Measurements from ENCODE around the gene RABL2A. TPM values are rescaled to one million over a fixed set of nuclear protein-coding genes. Genes with fewer than 3 reads are reported as not detected.
A peak's percentile ranks its signal among the peaks of the same experiment; 100 is the strongest.
"Not testable (repeated sequence)": the region's sequence is repeated elsewhere in the genome, so short reads cannot be mapped to it uniquely, and the experiment has no call there.

Gene RABL2A
- 4.1 and 6.3 TPM in 2 replicates for total RNA-seq

DNA sequence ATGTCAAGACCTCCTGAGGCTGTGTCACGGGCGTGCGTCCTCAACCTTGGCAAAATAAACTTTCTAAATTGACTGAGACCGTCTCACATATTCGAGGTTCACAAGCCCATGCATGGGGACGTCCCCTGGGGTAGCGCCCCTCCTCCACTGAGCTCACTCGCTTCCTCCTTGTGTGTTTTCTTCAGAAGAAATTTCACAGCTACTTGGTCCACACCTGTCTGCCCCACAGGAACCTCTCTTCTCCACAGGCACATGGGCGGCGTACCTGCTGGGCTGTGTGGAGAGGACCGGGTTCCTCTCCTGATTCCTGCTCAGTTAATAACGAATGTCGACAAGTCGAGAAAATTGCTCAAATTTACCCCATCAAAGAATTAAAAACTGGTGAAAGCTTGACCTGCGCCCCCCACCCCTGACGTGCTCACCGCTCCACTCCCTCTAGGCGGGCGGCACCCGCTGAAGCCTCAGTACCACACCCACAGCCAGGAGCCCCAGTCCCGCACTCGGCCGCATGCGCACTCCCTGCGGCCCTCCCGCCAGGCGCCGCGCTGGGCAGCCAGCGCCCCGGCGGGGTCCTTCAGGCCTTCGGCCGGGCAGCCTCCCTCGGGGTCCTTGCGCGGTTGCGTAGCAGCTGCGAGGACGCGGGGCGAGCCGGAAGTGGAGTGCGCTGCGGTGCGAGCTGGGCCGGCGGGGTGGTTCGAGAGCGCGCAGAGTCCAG, at the start of gene RABL2A:
RABL2A (plus strand) TSS at position 651 of the 715 bp plus-strand sequence. CDS start 1,341 bp downstream, outside the sequence.
- peak; percentile 79 for DNase-seq

DNA sequence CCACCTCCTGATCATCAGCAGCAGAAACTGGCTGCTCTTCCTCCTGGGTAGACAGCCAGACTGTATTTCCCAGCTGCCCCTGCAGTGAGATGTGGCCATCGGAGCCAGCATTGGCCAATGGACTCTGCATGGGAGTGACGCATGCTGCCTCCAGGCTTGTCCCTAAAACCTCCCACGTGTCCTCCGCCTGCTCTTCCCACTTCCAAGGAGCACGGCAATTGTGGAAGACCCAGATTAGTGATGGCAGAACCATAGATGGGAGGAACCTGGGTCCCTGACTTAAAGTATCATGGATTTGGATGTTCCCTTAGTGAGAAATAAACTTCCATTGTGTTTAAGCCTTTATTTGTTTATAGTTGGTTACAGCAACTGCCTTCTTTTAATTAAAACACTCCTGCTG, 48.6 kb upstream of the RABL2A start:
- not testable (repeated sequence) for DNase-seq

DNA sequence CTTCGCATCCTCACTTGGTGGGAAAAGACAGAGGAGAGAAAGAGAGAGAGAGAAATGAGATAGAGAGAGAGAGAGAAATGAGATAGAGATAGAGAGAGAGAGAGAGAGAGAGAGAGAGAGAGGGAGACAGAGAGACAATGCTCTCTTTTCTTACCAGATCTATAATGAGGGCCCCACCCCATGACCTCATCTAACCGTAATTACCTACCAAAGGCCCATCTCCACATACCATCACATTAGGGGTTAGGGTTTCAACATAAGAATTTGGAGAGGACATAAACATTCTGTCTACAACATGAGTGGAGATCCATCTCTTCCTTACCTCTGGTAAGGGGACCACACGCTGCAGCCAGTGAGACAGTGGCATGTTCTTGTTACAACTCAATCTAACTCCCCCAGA, 44.6 kb upstream of the RABL2A start:
- DNase-seq, result not testable (repeated sequence)

DNA sequence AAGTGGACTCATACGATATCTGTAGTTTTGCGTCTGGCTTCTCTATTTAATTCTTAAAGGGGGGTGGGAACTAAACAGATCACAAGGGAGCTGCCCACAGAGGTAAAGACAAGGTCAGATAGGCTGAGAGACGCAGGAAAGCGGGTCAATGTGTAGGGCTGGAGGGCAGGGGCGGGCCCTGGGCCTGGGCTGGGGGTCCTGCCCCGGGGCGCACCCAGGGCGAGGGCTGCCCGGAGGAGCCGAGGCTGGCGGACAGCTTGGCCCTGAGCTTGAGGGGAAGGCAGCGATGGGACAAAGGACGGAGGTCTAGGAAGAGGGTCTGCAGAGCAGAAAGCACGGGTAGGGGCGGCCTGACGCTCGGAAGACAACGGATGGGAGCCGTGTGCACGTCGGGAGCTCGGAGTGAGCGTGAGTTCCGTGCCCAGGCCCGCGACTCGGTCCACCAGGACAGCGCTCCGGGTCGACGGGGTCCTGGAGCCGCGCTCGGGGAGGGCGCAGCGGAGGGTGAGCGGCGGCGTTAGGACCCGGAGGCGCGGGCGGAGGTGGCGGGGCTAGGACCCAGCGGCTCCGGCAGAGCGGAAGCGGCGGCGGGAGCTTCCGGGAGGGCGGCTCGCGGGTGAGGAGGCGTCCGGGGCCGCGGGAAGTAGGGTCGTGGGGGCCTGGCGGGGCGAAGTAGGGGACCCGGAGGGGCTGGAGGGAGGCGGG, 43.4 kb upstream of the RABL2A start:
- peak; percentile 75 for DNase-seq

DNA sequence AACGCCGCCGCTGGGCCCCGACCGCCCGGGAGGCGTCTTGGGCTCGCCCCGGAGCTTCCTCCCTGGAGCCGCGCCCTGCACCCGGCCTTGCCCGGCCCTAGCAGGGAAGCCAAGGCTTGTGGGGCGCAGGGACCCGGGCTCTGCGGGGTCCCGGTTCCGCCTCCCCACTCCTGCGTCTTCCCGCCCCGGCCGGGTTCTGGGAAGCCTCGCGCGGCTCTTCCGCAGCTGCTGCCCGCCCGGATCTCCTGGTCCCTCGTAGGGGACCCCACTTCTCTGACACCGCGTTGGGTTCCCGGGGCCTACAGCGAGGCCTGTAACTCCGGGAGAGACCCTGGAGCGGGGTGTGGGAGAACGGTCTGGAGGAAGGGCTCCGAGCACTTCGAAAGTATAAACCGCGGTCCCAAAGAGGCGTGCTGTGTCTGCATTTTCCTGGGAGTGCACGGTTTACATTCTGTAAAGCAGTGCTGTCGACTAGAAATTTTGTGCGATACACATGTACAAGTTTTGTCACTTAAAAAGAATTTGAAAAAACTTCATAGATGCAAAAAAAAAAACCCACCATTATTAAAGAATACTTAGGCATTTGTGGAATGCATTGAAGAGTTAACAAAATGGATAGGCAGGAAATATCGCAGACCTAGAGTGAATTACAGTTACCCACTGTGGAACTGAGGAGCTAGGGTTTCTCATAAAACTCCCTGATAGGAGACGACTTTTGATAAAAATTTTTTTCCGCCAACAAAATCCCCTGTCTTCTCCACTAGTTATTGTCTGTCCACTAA, 42.6 kb upstream of the RABL2A start:
- DNase-seq, result peak; percentile 19

DNA sequence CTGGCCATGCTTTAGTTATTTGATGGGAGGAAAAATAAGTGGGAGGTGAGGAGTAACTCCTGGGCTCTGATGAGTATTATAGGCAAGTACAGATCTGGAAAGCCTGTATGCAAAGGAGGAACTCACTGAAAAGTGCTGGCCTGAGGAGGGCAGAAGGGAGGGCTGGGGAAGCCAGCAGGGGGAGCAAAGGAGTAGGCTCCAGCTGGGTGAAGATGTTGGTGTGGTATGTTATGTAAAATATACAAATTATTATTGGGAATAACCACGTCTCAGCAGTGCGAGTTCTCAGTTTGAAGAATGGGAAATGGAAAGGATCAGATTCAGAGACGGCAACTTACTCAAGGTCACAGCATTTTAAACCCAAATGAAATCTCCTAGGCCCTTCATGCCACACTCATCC, 39.9 kb upstream of the RABL2A start:
- peak; percentile 71 for DNase-seq

DNA sequence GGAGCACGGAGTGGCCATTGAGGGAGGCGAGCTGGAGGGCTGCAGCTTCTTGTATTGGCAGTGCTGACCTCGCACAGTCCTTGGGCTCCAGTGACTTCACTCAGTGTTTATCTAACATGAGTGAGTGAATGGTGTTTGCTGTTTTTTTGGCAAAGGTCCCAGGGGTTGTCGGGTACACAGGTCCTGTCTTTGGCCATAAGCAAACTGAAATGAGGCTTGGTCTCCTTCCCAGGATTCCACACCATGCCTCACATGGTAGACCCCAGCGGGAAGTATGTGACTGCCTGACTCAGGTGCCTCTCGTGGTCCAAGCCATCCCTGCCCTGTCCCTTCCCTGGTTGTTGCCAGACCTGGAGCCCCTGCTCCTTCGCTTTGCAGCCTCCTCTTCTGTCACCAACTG, 37.5 kb upstream of the RABL2A start:
- DNase-seq, result not testable (repeated sequence)

DNA sequence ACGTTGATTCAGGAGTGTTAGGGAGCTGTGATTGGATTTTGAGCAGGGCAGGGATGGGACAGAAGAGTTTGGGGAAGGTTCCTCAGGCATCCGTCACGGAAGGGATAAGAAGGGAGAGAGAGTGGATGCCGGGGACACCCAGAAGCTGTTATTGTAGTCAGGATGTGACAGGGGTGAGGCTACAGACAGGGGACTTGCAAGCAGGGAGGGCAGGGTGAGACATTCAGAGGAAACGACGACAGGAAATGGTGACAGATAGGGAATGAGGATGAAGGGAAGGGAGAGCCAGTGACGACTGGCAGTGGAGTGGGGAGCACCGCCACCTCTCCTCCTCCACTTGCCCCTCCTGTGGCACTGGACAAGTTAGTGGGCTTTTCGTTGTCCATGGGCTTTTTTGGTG, 35.1 kb upstream of the RABL2A start:
- DNase-seq, result peak; percentile 22

DNA sequence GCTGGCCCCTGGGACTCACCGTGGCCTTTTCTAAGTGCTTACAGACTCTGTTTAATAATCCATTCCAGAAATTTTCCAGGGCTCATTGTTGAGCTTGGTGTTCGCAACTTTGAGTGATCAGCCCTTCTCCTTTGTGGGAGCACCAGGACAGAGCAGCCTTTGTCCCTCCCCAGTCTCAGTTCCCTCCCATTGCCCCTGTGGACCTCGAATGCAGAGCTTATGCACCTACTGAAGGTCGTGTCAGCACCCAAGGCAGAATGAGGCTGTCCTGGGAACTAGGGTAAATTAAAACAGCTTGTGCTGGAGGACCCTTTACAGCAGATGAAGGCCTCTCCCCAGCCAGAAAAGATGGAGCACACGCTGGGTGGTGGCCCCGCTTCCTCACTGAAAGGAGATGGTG, 33.8 kb upstream of the RABL2A start:
- DNase-seq, result not testable (repeated sequence)

DNA sequence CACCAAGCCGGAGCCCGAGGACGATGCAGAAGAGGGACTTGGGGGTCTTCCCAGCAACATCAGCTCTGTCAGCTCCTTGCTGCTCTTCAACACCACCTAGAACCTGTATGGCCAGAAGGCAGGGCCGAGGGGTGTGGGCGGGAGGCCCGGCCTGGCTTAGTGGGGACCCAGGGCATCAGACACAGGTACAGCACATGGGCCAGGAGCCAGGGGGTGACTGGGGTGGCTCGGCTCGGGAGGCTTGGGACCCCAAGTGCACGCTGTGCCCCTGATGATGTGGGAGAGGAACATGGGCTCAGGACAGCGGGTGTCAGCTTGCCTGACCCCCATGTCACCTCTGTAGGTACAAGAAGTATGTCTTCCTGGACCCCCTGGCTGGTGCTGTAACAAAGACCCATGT, 31.3 kb upstream of the RABL2A start:
- not testable (repeated sequence) for DNase-seq

DNA sequence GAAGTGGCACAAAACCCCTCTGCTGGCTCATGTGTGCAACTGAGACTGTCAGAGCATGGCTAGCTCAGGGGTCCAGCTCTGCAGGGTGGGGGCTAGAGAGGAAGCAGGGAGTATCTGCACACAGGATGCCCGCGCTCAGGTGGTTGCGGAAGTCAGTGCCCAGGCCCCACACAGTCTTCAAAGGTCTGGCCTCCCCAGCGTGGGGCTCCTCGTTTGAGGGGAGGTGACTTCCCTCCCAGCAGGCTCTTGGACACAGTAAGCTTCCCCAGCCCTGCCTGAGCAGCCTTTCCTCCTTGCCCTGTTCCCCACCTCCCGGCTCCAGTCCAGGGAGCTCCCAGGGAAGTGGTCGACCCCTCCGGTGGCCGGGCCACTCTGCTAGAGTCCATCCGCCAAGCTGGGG, 29.9 kb upstream of the RABL2A start:
- not testable (repeated sequence) for DNase-seq

DNA sequence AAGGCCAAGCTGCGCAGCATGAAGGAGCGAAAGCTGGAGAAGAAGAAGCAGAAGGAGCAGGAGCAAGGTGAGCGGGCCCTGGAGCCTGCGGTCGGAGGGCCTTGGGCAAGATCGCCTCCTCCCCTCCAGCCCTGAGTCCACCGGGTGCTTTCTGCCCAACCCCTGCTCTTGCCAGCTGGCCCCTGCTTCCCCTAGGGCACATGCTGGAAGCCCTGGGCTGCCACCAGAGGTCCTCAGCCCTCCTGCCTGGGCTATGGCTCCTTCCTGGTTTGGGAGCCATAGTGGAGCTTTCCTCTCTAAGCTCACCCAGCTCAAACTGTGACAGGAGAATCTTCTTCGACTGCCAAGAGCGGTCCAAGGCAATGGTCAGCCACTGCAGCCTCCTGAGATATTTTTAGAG, 29.5 kb upstream of the RABL2A start:
- not testable (repeated sequence) for DNase-seq

DNA sequence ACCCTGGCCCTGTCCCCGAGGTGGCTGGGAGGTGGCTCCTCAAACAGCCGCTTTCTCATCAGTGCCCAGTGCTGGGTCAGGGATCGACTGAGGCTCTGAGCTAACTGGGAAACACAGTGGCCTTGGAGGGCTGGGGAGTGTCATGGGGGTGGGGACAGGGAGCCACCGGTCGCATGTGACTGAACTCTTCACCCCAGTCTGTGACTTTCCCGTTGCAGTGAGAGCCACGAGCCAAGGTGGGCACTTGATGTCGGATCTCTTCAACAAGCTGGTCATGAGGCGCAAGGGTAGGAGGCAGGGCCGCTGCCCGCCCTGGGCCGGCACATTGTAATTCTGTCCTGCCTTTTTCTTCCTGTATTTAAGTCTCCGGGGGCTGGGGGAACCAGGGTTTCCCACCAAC, 28.9 kb upstream of the RABL2A start:
- DNase-seq, result not testable (repeated sequence)

DNA sequence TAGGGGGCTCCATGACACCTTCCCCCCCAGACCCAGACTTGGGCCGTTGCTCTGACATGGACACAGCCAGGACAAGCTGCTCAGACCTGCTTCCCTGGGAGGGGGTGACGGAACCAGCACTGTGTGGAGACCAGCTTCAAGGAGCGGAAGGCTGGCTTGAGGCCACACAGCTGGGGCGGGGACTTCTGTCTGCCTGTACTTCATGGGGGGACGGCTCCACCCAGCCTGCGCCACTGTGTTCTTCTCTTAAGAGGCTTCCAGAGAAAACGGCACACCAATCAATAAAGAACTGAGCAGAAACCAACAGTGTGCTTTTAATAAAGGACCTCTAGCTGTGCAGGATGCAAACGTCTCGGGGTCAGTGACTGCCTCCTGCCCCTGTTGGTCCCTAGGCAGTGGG, 28.3 kb upstream of the RABL2A start:
- not testable (repeated sequence) for DNase-seq

DNA sequence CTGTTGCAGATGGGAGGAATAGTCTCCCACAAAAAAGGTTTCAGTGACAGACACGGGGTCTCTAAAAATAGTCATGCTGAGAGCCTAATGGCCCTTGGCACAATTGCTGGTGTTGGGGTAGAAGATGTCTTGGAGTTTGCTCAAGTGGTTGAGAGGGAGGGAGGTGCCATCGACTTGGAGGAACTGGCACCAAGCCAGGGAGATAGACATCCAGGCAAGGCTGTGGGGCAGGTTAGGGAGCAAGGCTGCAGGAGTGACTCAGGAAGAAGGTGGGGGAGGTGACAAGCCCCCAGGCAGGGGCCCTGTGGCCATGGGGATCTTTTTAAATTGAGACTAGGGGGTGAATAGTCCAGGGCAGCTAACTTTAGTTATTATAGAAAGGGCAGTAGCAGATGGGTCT, 27.9 kb upstream of the RABL2A start:
- DNase-seq, result not testable (repeated sequence)

DNA sequence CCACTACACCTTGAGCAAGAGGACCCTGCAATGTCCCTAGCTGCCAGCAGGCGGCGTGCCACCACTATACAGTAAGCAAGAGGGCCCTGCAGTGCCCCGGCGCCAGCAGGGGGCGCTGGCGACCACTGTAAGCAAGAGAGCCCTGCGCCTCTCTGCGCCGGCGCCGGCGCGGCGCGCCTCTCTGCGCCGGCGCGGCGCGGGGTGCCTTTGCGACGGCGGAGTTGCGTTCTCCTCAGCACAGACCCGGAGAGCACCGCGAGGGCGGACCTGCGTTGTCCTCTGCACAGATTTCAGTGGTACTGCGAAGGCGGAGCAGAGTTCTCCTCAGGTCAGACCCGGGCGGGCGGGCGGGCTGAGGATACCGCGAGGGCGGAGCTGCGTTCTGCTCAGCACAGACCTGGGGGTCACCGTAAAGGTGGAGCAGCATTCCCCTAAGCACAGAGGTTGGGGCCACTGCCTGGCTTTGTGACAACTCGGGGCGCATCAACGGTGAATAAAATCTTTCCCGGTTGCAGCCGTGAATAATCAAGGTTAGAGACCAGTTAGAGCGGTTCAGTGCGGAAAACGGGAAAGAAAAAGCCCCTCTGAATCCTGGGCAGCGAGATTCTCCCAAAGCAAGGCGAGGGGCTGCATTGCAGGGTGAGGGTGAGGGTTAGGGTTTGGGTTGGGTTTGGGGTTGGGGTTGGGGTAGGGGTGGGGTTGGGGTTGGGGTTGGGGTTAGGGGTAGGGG, 24.9 kb upstream of the RABL2A start:
- peak; percentile 64 for DNase-seq

DNA sequence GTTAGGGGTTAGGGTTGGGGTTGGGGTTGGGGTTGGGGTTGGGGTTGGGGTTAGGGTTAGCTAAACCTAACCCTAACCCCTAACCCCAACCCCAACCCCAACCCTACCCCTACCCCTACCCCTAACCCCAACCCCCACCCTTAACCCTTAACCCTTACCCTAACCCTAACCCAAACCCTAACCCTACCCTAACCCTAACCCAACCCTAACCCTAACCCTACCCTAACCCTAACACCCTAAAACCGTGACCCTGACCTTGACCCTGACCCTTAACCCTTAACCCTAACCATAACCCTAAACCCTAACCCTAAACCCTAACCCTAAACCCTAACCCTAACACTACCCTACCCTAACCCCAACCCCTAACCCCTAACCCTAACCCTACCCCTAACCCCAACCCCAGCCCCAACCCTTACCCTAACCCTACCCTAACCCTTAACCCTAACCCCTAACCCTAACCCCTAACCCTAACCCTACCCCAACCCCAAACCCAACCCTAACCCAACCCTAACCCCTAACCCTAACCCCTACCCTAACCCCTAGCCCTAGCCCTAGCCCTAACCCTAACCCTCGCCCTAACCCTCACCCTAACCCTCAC, 24.1 kb upstream of the RABL2A start:
- no peak for DNase-seq

DNA sequence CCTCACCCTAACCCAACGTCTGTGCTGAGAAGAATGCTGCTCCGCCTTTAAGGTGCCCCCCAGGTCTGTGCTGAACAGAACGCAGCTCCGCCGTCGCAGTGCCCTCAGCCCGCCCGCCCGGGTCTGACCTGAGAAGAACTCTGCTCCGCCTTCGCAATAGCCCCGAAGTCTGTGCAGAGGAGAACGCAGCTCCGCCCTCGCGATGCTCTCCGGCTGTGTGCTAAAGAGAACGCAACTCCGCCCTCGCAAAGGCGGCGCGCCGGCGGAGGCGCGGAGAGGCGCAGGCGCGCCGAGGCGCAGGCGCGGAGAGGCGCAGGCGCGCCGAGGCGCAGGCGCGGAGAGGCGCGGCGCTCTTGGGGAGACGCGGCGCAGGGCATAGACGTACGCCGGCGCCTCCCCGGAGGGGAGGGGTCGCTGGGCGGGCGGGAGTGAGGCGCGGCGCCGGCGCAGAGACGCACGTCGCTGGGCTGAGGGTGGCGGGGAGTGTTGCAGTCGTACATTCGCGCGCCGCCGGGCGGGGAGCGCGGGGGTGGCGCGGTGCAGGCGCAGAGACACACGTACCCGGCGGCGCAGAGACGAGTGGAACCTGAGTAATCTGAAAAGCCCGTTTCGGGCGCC, 23.5 kb upstream of the RABL2A start:
- peak; percentile 87 for DNase-seq

DNA sequence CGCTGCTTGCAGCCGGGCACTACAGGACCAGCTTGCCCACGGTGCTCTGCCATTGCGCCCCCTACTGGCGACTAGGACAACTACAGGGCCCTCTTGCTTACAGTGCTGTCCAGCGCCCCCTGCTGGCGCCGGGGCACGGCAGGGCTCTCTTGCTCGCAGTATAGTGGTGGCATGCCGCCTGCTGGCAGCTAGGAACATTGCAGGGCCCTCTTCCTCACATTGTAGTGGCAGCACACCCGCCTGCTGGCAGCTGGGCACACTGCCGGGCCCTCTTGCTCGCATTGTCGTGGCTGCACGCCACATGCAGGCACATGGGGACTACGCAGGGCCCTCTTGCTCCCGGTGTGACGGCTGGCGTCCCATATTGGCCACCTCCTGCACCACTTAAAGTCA, 23.0 kb upstream of the RABL2A start:
- peak; percentile 92 for DNase-seq

DNA sequence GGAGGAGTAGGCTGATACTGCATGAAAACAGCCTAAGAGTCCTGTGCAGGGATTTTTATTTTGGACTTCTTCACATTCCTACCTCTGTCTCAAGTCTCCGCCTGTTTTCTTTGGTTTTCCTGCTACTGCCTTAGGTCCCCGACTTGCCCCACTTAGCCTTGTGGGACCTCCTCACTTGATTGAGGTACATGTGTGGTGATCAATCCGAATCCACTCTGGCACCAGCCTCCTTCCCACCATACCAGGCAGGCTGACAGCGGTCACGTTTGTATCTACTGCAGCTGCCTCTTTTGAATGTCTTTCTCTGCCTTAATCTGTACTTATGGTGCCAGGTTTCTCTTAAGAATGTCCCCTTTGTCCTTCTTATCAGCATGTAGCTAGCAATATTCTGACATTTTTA, 22.4 kb upstream of the RABL2A start:
- not testable (repeated sequence) for DNase-seq

DNA sequence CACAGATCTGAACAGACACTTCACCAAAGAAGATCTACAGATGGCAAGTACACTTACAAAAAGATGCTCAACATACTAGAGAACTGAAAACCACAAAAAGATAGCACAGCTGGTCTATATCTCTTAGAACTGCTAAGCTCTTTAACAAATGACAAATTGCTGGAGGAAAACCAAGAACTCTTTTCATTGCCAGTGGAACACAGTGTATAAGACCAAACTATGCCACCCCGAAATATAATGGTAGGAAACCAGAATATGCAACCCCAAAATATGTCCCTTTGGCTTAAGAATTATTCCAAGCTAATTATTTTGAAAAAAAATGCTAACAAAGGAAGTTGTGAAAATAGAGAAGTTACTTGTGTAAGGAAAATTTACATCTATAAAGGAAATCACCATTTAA, 21.0 kb upstream of the RABL2A start:
- DNase-seq, result not testable (repeated sequence)

DNA sequence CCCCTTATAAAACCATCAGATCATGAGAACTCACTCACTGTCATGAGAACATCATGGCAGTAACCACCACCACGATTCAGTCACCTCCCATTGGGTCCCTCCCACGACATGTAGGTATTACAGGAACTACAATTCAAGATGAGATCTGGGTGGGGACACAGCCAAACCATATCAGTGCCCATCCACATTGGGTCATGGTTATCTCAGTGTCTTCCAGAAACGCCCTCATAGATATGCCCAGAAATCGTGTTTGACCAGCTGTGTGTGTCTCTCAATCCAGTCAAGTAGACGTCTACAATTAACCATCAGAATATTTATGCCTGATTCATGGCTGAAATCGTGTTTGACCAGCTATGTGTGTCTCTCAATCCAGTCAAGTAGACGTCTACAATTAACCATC, 17.2 kb upstream of the RABL2A start:
- not testable (repeated sequence) for DNase-seq
